Measurements from ENCODE around the gene RADIL. TPM values are rescaled to one million over a fixed set of nuclear protein-coding genes. Genes with fewer than 3 reads are reported as not detected.

Gene RADIL
- polyA plus RNA-seq, 3 donors = not detected

- peaks cover 59 to 91% of the 10 kb centered on the region in 2 donors for H3K36me3 Mint-ChIP-seq
- H3K4me3 ChIP-seq (replicated peaks in 1 of 3; ENCODE audit: low read depth in 2 of 3, low read length in 3 of 3) = no peak overlapping the region
- H3K4me1 ChIP-seq (ENCODE audit: control insufficient read depth in 1 of 2, insufficient read depth in 2 of 2, low read length in 2 of 2) = no peaks in the 10 kb centered on the region
- H3K4me1 Mint-ChIP-seq = no peaks in the 10 kb centered on the region
- H3K27me3 ChIP-seq (ENCODE audit: control insufficient read depth in 2 of 2, insufficient read depth in 2 of 2, low read length in 2 of 2) = no peaks in the 10 kb centered on the region
- no peak for DNase-seq
- no peaks in the 10 kb centered on the region for H3K9me3 ChIP-seq (replicated peaks in 1 of 2; ENCODE audit: control insufficient read depth in 1 of 2, insufficient read depth in 1 of 2, low read length in 2 of 2)
- WGBS (ENCODE audit: insufficient coverage) = 98% methylated on average over 17 of the region's 17 CpGs
- no peak overlapping the region for H3K9ac ChIP-seq (ENCODE audit: insufficient read depth, low read length, poor library complexity, severe bottlenecking)
- peaks cover 73% of the 10 kb centered on the region for H4K20me1 ChIP-seq (ENCODE audit: insufficient read depth, low read length)
- H3K27ac ChIP-seq (ENCODE audit: low read depth in 1 of 2, low read length in 2 of 2) = no peak overlapping the region
- no peak overlapping the region for H3K4me2 ChIP-seq (replicated peaks; ENCODE audit: extremely low read depth, low read length, poor library complexity, severe bottlenecking)
- H2AFZ ChIP-seq (ENCODE audit: insufficient read depth, low read depth, low read length, poor library complexity, severe bottlenecking) = no peak overlapping the region
- peak overlapping the region in 1 of 7 donors; percentile 30 for H3K27ac Mint-ChIP-seq
- no peak for TF ChIP-seq CTCF (IDR thresholded peaks at IDR 0.05)
- H3K79me2 ChIP-seq (ENCODE audit: insufficient read depth, low read length) = peaks cover 20% of the 10 kb centered on the region
- no peak overlapping the region for H3K4me3 Mint-ChIP-seq
- peaks cover 99 to 100% of the 10 kb centered on the region in 2 donors for H3K36me3 ChIP-seq (replicated peaks in 1 of 2; ENCODE audit: control insufficient read depth in 1 of 2, insufficient read depth in 2 of 2, low read length in 2 of 2)
- peaks cover 0 to 2% (median 0%) of the 10 kb centered on the region in 7 donors for H3K9me3 Mint-ChIP-seq
- H3K27me3 Mint-ChIP-seq (ENCODE audit: low read depth in 3 of 3) = peaks cover 0 to 3% (median 0%) of the 10 kb centered on the region in 3 donors
- intact Hi-C loops (cut with micrococcal nuclease) = no loop called here
Observed at GRCh38 chr7:4786015-4786414, 97.5 kb downstream of the RADIL start.

DNA sequence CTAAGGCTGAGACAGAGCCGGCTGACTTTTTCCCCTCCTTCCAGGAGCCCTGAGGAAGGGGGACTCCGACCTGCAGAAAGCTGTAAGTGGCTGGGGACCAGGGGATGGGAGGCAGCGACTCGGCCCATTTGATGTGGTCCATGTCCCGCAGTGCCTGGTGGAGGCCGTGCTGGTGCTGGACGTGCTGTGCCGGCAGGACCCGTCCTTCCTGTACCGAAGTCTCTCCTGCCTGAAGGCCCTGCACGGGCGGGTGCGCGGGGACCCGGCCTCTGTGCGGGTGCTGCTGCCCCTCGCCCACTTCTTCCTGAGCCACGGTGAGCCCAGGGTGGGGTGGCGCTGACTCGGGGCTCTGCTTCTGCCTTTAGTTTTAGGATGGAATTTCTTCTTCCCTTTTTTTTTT, 98.1 kb downstream of the RADIL start:
- H3K9me3 Mint-ChIP-seq = no peaks in the 10 kb centered on the region
- Histone ChIP-seq H3K4me2 (replicated peaks; ENCODE audit: extremely low read depth, low read length, poor library complexity, severe bottlenecking) (no peak overlapping the region), H3K36me3 (replicated peaks in 1 of 2; ENCODE audit: control insufficient read depth in 1 of 2, insufficient read depth in 2 of 2, low read length in 2 of 2) (peaks cover 97 to 100% of the 10 kb centered on the region in 2 donors), H3K4me1 (ENCODE audit: control insufficient read depth in 1 of 2, insufficient read depth in 2 of 2, low read length in 2 of 2) (no peaks in the 10 kb centered on the region), H2AFZ (ENCODE audit: insufficient read depth, low read depth, low read length, poor library complexity, severe bottlenecking) (no peak overlapping the region), H4K20me1 (ENCODE audit: insufficient read depth, low read length) (peaks cover 77% of the 10 kb centered on the region), H3K4me3 (replicated peaks in 1 of 3; ENCODE audit: low read depth in 2 of 3, low read length in 3 of 3) (no peak overlapping the region), H3K79me2 (ENCODE audit: insufficient read depth, low read length) (peaks cover 27% of the 10 kb centered on the region), H3K9me3 (replicated peaks in 1 of 2; ENCODE audit: control insufficient read depth in 1 of 2, insufficient read depth in 1 of 2, low read length in 2 of 2) (no peaks in the 10 kb centered on the region), H3K9ac (ENCODE audit: insufficient read depth, low read length, poor library complexity, severe bottlenecking) (no peak overlapping the region), H3K27ac (ENCODE audit: low read depth in 1 of 2, low read length in 2 of 2) (no peak overlapping the region), H3K27me3 (ENCODE audit: control insufficient read depth in 2 of 2, insufficient read depth in 2 of 2, low read length in 2 of 2) (no peaks in the 10 kb centered on the region)
- no peaks in the 10 kb centered on the region for H3K4me1 Mint-ChIP-seq
- no peak for DNase-seq
- peaks cover 58 to 91% of the 10 kb centered on the region in 2 donors for H3K36me3 Mint-ChIP-seq
- H3K4me3 Mint-ChIP-seq = no peak overlapping the region
- H3K27ac Mint-ChIP-seq = peak overlapping the region in 2 of 7 donors; percentile 30 to 35
- 93% methylated on average over 15 of the region's 20 CpGs for WGBS (ENCODE audit: insufficient coverage)
- H3K27me3 Mint-ChIP-seq (ENCODE audit: low read depth in 3 of 3) = peaks cover 0 to 3% (median 0%) of the 10 kb centered on the region in 3 donors
- intact Hi-C loops (cut with micrococcal nuclease) = no loop called here
- TF ChIP-seq CTCF (IDR thresholded peaks at IDR 0.05) = no peak
